SK-N-MC (cell line): ENCODE data around the gene TNNC2.

Experiments
- EZH2 ChIP-seq: fragments of 200-600 bp; sonication (generic); IDR thresholded peaks from one replicate; pipeline ENCODE4 v1.6.1; 2017; ENCODE audit warnings: antibody characterized with exemption
- FOXP2 ChIP-seq: optimal IDR thresholded peaks from 2 replicates; pipeline ENCODE3; 2011; ENCODE audit warnings: mild to moderate bottlenecking, moderate library complexity; ENCODE audit not compliant: insufficient read depth; ENCODE audit errors: extremely low read length, control extremely low read depth
- POLR2AphosphoS5 ChIP-seq: IDR thresholded peaks from 2 replicates; pipeline ENCODE4 v1.6.1; 2012; ENCODE audit warnings: mild to moderate bottlenecking, low read depth, low read length, borderline replicate concordance

GRCh38 chr20:45835825-45836224 is 8.7 kb upstream of the TNNC2 start:
- no peak for TF ChIP-seq POLR2AphosphoS5
- TF ChIP-seq EZH2: no peak
- TF ChIP-seq FOXP2: no peak
